Ovary (tissue), 3 donors: ENCODE measurements around the gene TENT5C.

ENCODE experiments used
- EP300 ChIP-seq: sonication (generic); formaldehyde crosslinking; IDR thresholded peaks from one replicate; pipeline ENCODE4 v1.6.1; 2017; ENCODE audit warnings: antibody characterized with exemption
- POLR2A ChIP-seq: fragments of 450-650 bp; IDR thresholded peaks from one replicate; pipeline ENCODE4 v1.6.1; 2017; ENCODE audit warnings: antibody characterized with exemption, mild to moderate bottlenecking, moderate library complexity
- TF ChIP-seq, protein P1 (sequence below), 3 donors: fragments of 450-650 bp in 2 of 3; fragments of 200-600 bp in 1 of 3; IDR thresholded peaks; one replicate each; pipeline versions ENCODE4 v1.5.1 to v1.8.0; 2016 to 2022; ENCODE audit warnings: antibody characterized with exemption in 3 of 3, mild to moderate bottlenecking in 1 of 3
- donor health status: DM: no; HTN: no; CAD: no.

DNA sequence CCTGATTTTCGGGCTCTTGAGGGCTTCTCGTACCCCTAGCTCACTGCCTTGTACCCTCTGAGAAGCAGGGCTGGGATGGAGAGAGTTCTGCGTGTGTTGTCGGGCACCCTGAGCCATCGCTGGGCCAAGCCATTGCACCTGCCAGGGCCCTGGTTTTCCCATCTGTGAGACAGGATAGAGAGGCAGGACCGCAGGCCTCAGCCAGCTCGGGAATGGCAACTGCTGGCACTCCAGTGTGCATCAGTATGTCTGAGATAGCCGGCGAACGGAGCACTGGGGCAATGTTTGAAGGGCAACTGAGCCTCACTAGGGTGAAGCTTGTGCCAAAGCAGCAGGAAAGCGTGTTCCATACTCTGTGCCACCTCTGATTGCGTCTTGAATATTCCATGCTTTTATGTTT is 66.9 kb downstream of the TENT5C start:
- TF ChIP-seq POLR2A: no peak
- TF ChIP-seq, protein P1, sequence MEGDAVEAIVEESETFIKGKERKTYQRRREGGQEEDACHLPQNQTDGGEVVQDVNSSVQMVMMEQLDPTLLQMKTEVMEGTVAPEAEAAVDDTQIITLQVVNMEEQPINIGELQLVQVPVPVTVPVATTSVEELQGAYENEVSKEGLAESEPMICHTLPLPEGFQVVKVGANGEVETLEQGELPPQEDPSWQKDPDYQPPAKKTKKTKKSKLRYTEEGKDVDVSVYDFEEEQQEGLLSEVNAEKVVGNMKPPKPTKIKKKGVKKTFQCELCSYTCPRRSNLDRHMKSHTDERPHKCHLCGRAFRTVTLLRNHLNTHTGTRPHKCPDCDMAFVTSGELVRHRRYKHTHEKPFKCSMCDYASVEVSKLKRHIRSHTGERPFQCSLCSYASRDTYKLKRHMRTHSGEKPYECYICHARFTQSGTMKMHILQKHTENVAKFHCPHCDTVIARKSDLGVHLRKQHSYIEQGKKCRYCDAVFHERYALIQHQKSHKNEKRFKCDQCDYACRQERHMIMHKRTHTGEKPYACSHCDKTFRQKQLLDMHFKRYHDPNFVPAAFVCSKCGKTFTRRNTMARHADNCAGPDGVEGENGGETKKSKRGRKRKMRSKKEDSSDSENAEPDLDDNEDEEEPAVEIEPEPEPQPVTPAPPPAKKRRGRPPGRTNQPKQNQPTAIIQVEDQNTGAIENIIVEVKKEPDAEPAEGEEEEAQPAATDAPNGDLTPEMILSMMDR (IDR thresholded peaks at IDR 0.05): no peak
- no peak for TF ChIP-seq EP300
